SK-N-SH treated with all-trans-retinoic acid at 6 μM for 48 hours (cell line): ENCODE measurements around the gene ARHGAP29.

Experiments used
- ATAC-seq: fragments of 200-7000 bp; cut with Tn5 transposase; 3 replicates; pipeline ENCODE4 v1.9.1; 2020; ENCODE audit warnings: mild to moderate bottlenecking, moderate library complexity
- ARNTL ChIP-seq: fragments of 450-650 bp; formaldehyde crosslinking; IDR thresholded peaks from 2 replicates; pipeline ENCODE4 v1.5.0; 2020; ENCODE audit warnings: low read depth, mild to moderate bottlenecking, moderate library complexity, borderline replicate concordance
- BACH2 ChIP-seq: fragments of 250-450 bp; sonication (Bioruptor Pico); IDR thresholded peaks from 2 replicates; pipeline ENCODE4 v1.9.0; 2021; ENCODE audit warnings: mild to moderate bottlenecking, borderline replicate concordance
- CREB5 ChIP-seq: fragments of 250-450 bp; sonication (Bioruptor Pico); IDR thresholded peaks from 2 replicates; pipeline ENCODE4 v1.5.1; 2020; ENCODE audit warnings: low read depth, mild to moderate bottlenecking, moderate library complexity
- GLIS3 ChIP-seq: fragments of 250-450 bp; sonication (Bioruptor Pico); IDR thresholded peaks from 2 replicates; pipeline ENCODE4 v1.5.0; 2020; ENCODE audit warnings: mild to moderate bottlenecking, moderate library complexity
- OSR1 ChIP-seq: fragments of 250-450 bp; sonication (Bioruptor Pico); IDR thresholded peaks from 2 replicates; pipeline ENCODE4 v1.8.0; 2022; ENCODE audit warnings: moderate library complexity, mild to moderate bottlenecking, inconsistent platforms
- PATZ1 ChIP-seq: fragments of 250-450 bp; sonication (Bioruptor Pico); IDR thresholded peaks from 2 replicates; pipeline ENCODE4 v1.8.0; 2020; ENCODE audit warnings: mild to moderate bottlenecking, moderate library complexity, borderline replicate concordance
- POU6F1 ChIP-seq: fragments of 250-450 bp; sonication (Bioruptor Pico); IDR thresholded peaks from 2 replicates; pipeline ENCODE4 v1.8.0; 2021; ENCODE audit warnings: low read depth, mild to moderate bottlenecking, moderate library complexity, borderline replicate concordance
- RARB ChIP-seq: fragments of 250-450 bp; sonication (Bioruptor Pico); IDR thresholded peaks from 2 replicates; pipeline ENCODE4 v1.8.0; 2021; ENCODE audit warnings: mild to moderate bottlenecking, moderate library complexity
- SNAI2 ChIP-seq: fragments of 250-450 bp; sonication (Bioruptor Pico); IDR thresholded peaks from 2 replicates; pipeline ENCODE4 v1.5.0; 2020; ENCODE audit warnings: mild to moderate bottlenecking, moderate library complexity
- TCF4 ChIP-seq: fragments of 250-450 bp; sonication (Bioruptor Pico); IDR thresholded peaks from 2 replicates; pipeline ENCODE4 v1.8.0; 2021; ENCODE audit warnings: mild to moderate bottlenecking, moderate library complexity, borderline replicate concordance
- TOX ChIP-seq: fragments of 250-450 bp; sonication (Bioruptor Pico); IDR thresholded peaks from 2 replicates; pipeline ENCODE4 v1.8.0; 2021; ENCODE audit warnings: mild to moderate bottlenecking, moderate library complexity, borderline replicate concordance
- TSHZ2 ChIP-seq: fragments of 250-450 bp; sonication (Bioruptor Pico); IDR thresholded peaks from 2 replicates; pipeline ENCODE4 v1.5.0; 2020; ENCODE audit warnings: mild to moderate bottlenecking, moderate library complexity
- ZC3H10 ChIP-seq: fragments of 250-450 bp; sonication (Bioruptor Pico); IDR thresholded peaks from 2 replicates; pipeline ENCODE4 v1.5.1; 2021; ENCODE audit warnings: mild to moderate bottlenecking, moderate library complexity
- ZFP3 ChIP-seq: fragments of 250-450 bp; sonication (Bioruptor Pico); IDR thresholded peaks from 2 replicates; pipeline ENCODE4 v1.5.0; 2020; ENCODE audit warnings: mild to moderate bottlenecking, moderate library complexity
- ZNF565 ChIP-seq: fragments of 450-650 bp; formaldehyde crosslinking; conservative IDR thresholded peaks from 2 replicates; pipeline ENCODE4 v1.5.0; 2020; ENCODE audit warnings: low read depth, mild to moderate bottlenecking, moderate library complexity
- ZNF70 ChIP-seq: fragments of 450-650 bp; formaldehyde crosslinking; IDR thresholded peaks from 2 replicates; pipeline ENCODE4 v1.5.0; 2020; ENCODE audit warnings: mild to moderate bottlenecking, moderate library complexity
- TF ChIP-seq, protein P1 (sequence below): fragments of 250-450 bp; sonication (Bioruptor Pico); IDR thresholded peaks from 2 replicates; pipeline ENCODE4 v1.5.1; 2021; ENCODE audit warnings: mild to moderate bottlenecking, moderate library complexity

Gene ARHGAP29

DNA sequence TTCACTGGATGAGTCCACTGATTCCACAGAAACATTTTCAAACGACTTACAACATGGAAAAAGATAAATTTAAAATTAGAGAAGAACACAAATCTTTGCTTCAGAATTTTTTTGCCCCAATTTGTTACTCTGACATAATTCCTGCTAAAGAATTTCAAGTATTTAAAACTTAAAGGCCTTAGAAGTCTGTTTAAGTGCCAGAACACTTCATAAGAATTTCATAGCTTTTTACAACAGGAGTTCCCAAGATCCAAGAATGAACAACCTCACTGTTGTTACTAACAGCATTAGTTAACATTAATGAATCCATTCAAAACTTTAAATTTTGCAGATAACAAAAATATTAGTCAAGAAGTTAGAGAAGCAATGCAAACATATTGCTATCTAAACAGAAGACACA lies 31.7 kb downstream of the ARHGAP29 start:
- ATAC-seq, result no peak

GRCh38 chr1:94202241-94202640 lies 35.1 kb downstream of the ARHGAP29 start:
- no peak for ATAC-seq
- TF ChIP-seq PATZ1 (CRISPR knock-in tag), result no peak
- TF ChIP-seq TCF4 (CRISPR knock-in tag), result no peak
- no peak for TF ChIP-seq ZNF70 (CRISPR knock-in tag)
- TF ChIP-seq ZFP3 (CRISPR knock-in tag), result no peak
- no peak for TF ChIP-seq TSHZ2 (CRISPR knock-in tag)
- no peak for TF ChIP-seq SNAI2 (CRISPR knock-in tag)
- TF ChIP-seq RARB (CRISPR knock-in tag), result no peak
- no peak for TF ChIP-seq ARNTL

More for the DNA sequence above, 31.7 kb downstream of the ARHGAP29 start:
- TF ChIP-seq POU6F1 (no peak), RARB (CRISPR knock-in tag) (no peak), PATZ1 (CRISPR knock-in tag) (no peak), BACH2 (CRISPR knock-in tag) (no peak), ZNF565 (CRISPR knock-in tag) (no peak), ZC3H10 (CRISPR knock-in tag) (no peak), OSR1 (CRISPR knock-in tag) (no peak), TOX (no peak), TSHZ2 (CRISPR knock-in tag) (no peak), SNAI2 (CRISPR knock-in tag) (no peak), GLIS3 (CRISPR knock-in tag) (no peak), CREB5 (CRISPR knock-in tag) (no peak), ARNTL (no peak)
- TF ChIP-seq, protein P1, sequence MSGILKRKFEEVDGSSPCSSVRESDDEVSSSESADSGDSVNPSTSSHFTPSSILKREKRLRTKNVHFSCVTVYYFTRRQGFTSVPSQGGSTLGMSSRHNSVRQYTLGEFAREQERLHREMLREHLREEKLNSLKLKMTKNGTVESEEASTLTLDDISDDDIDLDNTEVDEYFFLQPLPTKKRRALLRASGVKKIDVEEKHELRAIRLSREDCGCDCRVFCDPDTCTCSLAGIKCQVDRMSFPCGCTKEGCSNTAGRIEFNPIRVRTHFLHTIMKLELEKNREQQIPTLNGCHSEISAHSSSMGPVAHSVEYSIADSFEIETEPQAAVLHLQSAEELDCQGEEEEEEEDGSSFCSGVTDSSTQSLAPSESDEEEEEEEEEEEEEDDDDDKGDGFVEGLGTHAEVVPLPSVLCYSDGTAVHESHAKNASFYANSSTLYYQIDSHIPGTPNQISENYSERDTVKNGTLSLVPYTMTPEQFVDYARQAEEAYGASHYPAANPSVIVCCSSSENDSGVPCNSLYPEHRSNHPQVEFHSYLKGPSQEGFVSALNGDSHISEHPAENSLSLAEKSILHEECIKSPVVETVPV (CRISPR knock-in tag), result no peak
